Keratinocyte (primary cell): ENCODE data around the gene B4GALNT2. TPM values are rescaled to one million over a fixed set of nuclear protein-coding genes. Genes with fewer than 3 reads are reported as not detected.

ENCODE experiments used
- DNase-seq: peaks from one replicate; pipeline ENCODE4 v3.0.0-alpha.2; 2011; ENCODE audit warnings: low read depth, missing footprints, low spot score
- FAIRE-seq: peaks from 2 replicates; lab custom pipeline; 2011; peaks lifted over from hg19 to GRCh38; lab: Jason Lieb, UNC
- H2AFZ ChIP-seq: 2 replicates; pipeline ENCODE4 v1.6.0; 2012; ENCODE audit warnings: low read length, control low read depth, inconsistent platforms; ENCODE audit not compliant: control insufficient read depth
- H3K27ac ChIP-seq: 2 replicates; pipeline ENCODE4 v1.5.1; 2011; ENCODE audit warnings: low read length; ENCODE audit not compliant: control insufficient read depth, insufficient read depth
- H3K27me3 ChIP-seq: 3 replicates; pipeline ENCODE4 v1.6.0; 2011; ENCODE audit warnings: low read length; ENCODE audit not compliant: control insufficient read depth, insufficient read depth; ENCODE audit errors: extremely low read depth
- H3K36me3 ChIP-seq, 2 experiments: 2 replicates in 1 of 2; 3 replicates in 1 of 2; pipeline ENCODE4 v1.5.1; 2011; ENCODE audit warnings: low read length in 2 of 2, mild to moderate bottlenecking in 1 of 2; ENCODE audit not compliant: control insufficient read depth in 2 of 2, insufficient read depth in 2 of 2; ENCODE audit errors: extremely low read depth in 1 of 2
- H3K4me1 ChIP-seq: 3 replicates; pipeline ENCODE4 v1.5.1; 2011; ENCODE audit warnings: low read length; ENCODE audit not compliant: control insufficient read depth, insufficient read depth; ENCODE audit errors: extremely low read depth
- H3K4me2 ChIP-seq: 3 replicates; pipeline ENCODE4 v1.6.0; 2011; ENCODE audit warnings: low read depth, low read length; ENCODE audit not compliant: control insufficient read depth, insufficient read depth; ENCODE audit errors: extremely low read depth
- H3K4me3 ChIP-seq, 3 experiments: fragments of 200-600 bp in 1 of 3; sonication (generic) in 1 of 3; 2 replicates in 2 of 3; 3 replicates in 1 of 3; pipeline ENCODE4 v1.5.1; 2011 to 2016; ENCODE audit warnings: low read length in 3 of 3, mild to moderate bottlenecking in 3 of 3, control low read depth in 2 of 3, inconsistent platforms in 1 of 3, low read depth in 1 of 3, mixed read lengths in 1 of 3, mixed run types in 1 of 3, moderate library complexity in 1 of 3; ENCODE audit not compliant: control insufficient read depth in 2 of 3, insufficient read depth in 2 of 3; ENCODE audit errors: extremely low read depth in 1 of 3
- H3K79me2 ChIP-seq: 2 replicates; pipeline ENCODE4 v1.6.0; 2012; ENCODE audit warnings: low read length; ENCODE audit not compliant: control insufficient read depth, insufficient read depth
- H3K9ac ChIP-seq: 3 replicates; pipeline ENCODE4 v1.6.0; 2011; ENCODE audit warnings: low read length; ENCODE audit not compliant: control insufficient read depth, insufficient read depth; ENCODE audit errors: extremely low read depth
- H3K9me1 ChIP-seq: 3 replicates; pipeline ENCODE4 v1.6.0; 2011; ENCODE audit warnings: low read length; ENCODE audit not compliant: control insufficient read depth, insufficient read depth; ENCODE audit errors: extremely low read depth
- H3K9me3 ChIP-seq: 2 replicates; pipeline ENCODE4 v1.5.1; 2012; ENCODE audit warnings: low read depth, low read length; ENCODE audit not compliant: control insufficient read depth
- H4K20me1 ChIP-seq: 3 replicates; pipeline ENCODE4 v1.6.0; 2011; ENCODE audit warnings: low read length; ENCODE audit not compliant: control insufficient read depth, insufficient read depth; ENCODE audit errors: extremely low read depth
- EZH2 ChIP-seq: IDR thresholded peaks from one replicate; pipeline ENCODE4 v1.6.1; 2012; ENCODE audit warnings: inconsistent platforms, mild to moderate bottlenecking, low read length, moderate library complexity
- dilution Hi-C: fragments of 300-500 bp; cut with MboI; formaldehyde crosslinking; loops from one replicate; pipeline ENCODE4 v1.7.0; 2020; ENCODE audit warnings: low sequenced_read_pairs; ENCODE audit not compliant: extremely low pct_ligation_motif_present
- polyA plus RNA-seq, 5 experiments: library from polyadenylated mRNA; depleted of rRNA in 3 of 5; stranded (reverse) in 3 of 5; stranded (forward) in 1 of 5; unstranded in 1 of 5; fragments of >200 nt; gene quantifications; 1 replicate in 1 of 5; 2 replicates in 3 of 5; 3 replicates in 1 of 5; pipeline versions ENCODE4 v1.2.1 to v1.2.3, GENCODE V29; 2011 to 2012; ENCODE audit warnings: missing spikeins in 2 of 5, low read depth in 1 of 5, low replicate concordance in 1 of 5
- TF ChIP-seq, protein P1 (sequence below), 3 experiments: IDR thresholded peaks in 1 of 3; conservative IDR thresholded peaks in 1 of 3; optimal IDR thresholded peaks in 1 of 3; 2 replicates in 2 of 3; 3 replicates in 1 of 3; pipeline versions ENCODE3 to v1.5.1; 2011; ENCODE audit warnings: low read length in 3 of 3, mild to moderate bottlenecking in 3 of 3, moderate library complexity in 2 of 3, control low read depth in 1 of 3, inconsistent platforms in 1 of 3; ENCODE audit not compliant: insufficient read depth in 2 of 3; ENCODE audit errors: extremely low read depth in 1 of 3

B4GALNT2 gene
- polyA plus RNA-seq, 1 donor (not counting 4 experiments of a cell fraction or from before 2014, with no cell fraction given) = 0.01 TPM

DNA sequence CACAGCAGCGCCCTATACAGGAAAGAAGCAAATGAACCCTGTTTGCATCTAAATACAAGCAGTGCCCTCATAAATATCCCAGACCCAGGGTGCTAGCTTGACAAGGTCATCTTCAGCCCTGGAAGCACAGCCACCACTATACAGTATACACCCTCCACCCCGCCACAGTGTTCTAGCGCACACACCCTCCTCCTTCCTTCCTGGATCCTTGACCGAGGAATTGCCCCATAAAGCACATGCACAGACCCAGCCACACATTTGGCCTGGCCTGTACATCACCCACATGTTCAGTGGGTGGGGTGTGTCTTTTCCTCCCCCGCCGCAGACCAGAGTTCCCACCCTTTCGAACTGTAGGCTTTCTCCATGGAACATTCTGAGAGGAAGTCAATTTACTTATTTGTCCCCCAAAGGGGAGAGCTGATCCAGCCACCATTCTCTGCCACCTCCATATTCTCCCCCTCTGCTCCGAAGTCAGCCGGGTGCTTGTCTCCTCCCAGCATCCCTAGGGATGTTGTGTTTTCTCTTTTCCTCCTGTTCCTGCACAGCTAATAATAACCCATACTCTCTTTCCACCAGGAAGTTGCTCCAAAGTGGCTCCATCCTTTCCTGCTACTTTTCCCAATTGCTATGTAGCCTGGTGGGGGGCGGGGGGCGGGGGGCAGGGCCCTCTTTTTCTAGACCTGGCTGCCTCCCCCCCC, 84.5 kb downstream of the B4GALNT2 start:
- no peak for TF ChIP-seq EZH2
- TF ChIP-seq, protein P1, sequence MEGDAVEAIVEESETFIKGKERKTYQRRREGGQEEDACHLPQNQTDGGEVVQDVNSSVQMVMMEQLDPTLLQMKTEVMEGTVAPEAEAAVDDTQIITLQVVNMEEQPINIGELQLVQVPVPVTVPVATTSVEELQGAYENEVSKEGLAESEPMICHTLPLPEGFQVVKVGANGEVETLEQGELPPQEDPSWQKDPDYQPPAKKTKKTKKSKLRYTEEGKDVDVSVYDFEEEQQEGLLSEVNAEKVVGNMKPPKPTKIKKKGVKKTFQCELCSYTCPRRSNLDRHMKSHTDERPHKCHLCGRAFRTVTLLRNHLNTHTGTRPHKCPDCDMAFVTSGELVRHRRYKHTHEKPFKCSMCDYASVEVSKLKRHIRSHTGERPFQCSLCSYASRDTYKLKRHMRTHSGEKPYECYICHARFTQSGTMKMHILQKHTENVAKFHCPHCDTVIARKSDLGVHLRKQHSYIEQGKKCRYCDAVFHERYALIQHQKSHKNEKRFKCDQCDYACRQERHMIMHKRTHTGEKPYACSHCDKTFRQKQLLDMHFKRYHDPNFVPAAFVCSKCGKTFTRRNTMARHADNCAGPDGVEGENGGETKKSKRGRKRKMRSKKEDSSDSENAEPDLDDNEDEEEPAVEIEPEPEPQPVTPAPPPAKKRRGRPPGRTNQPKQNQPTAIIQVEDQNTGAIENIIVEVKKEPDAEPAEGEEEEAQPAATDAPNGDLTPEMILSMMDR (optimal IDR thresholded peaks at IDR 0.05 in 1 of 3, IDR thresholded peaks at IDR 0.05 in 1 of 3, conservative IDR thresholded peaks at IDR 0.05 in 1 of 3; ENCODE audit: extremely low read depth in 1 of 3, insufficient read depth in 2 of 3, low read length in 3 of 3) = no peak
- H4K20me1 ChIP-seq = no peaks in the 10 kb centered on the region
- no peaks in the 10 kb centered on the region for H3K4me1 ChIP-seq
- H3K4me3 ChIP-seq = no peak overlapping the region
- H3K79me2 ChIP-seq = no peaks in the 10 kb centered on the region
- DNase-seq (no peak), FAIRE-seq (no peak)
- no peaks in the 10 kb centered on the region for H3K9me1 ChIP-seq
- H3K9me3 ChIP-seq = no peaks in the 10 kb centered on the region
- no peak overlapping the region for H3K9ac ChIP-seq
- dilution Hi-C loops = no loop called here
- H3K36me3 ChIP-seq = no peaks in the 10 kb centered on the region
- no peak overlapping the region for H3K4me2 ChIP-seq
- no peak overlapping the region for H2AFZ ChIP-seq
- H3K27me3 ChIP-seq = peaks cover 11% of the 10 kb centered on the region
- no peak overlapping the region for H3K27ac ChIP-seq

DNA sequence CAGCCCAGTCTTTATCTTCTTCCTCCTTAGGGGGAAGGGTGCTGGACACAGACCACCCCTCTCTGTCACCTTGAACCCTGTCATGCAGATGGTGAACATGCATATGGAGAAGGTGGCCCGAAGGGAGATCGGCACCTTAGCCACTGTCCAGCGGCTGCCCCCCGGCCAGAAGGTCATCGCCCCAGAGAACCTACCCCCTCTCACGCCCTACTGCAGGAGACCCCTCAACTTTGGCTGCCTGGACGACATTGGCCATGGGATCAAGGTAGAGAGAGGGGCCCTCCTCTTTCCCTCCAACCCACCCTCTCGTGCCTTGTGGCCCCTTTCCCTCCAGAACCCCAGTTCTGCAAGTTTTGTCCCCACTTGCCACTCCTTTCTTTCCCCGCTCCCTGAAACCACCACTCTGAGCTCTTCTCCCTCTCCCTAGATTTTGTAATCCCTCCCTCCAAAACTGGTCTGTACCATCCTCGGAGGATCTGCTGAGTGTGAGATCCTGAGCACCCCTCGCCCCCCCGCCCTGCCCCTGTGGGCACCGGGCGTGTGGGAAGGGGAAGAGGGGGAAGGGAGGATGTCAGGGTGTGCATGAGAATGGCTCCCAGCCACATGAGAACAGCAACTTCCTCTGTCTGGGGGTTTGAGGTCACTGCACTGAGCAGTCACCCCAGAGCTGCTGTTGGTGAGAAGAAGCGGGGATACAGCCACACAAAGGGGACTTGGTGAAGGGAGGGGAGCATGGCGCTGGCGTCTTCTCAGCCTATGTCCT, 85.3 kb downstream of the B4GALNT2 start:
- dilution Hi-C loops = no loop called here
- H3K79me2 ChIP-seq = no peaks in the 10 kb centered on the region
- H3K27ac ChIP-seq = no peak overlapping the region
- no peaks in the 10 kb centered on the region for H3K36me3 ChIP-seq
- H3K4me2 ChIP-seq = no peak overlapping the region
- H3K4me3 ChIP-seq = no peak overlapping the region
- TF ChIP-seq EZH2 = no peak
- TF ChIP-seq, protein P1 (optimal IDR thresholded peaks at IDR 0.05 in 1 of 3, IDR thresholded peaks at IDR 0.05 in 1 of 3, conservative IDR thresholded peaks at IDR 0.05 in 1 of 3; ENCODE audit: extremely low read depth in 1 of 3, insufficient read depth in 2 of 3, low read length in 3 of 3) = no peak
- DNase-seq (no peak), FAIRE-seq (no peak)
- no peaks in the 10 kb centered on the region for H3K9me3 ChIP-seq
- H4K20me1 ChIP-seq = no peaks in the 10 kb centered on the region
- H3K4me1 ChIP-seq = no peaks in the 10 kb centered on the region
- no peaks in the 10 kb centered on the region for H3K9me1 ChIP-seq
- H3K27me3 ChIP-seq = peaks cover 15% of the 10 kb centered on the region
- H3K9ac ChIP-seq = no peak overlapping the region
- no peak overlapping the region for H2AFZ ChIP-seq
